ENCODE results near the gene UBE2L5.

Gene UBE2L5

DNA sequence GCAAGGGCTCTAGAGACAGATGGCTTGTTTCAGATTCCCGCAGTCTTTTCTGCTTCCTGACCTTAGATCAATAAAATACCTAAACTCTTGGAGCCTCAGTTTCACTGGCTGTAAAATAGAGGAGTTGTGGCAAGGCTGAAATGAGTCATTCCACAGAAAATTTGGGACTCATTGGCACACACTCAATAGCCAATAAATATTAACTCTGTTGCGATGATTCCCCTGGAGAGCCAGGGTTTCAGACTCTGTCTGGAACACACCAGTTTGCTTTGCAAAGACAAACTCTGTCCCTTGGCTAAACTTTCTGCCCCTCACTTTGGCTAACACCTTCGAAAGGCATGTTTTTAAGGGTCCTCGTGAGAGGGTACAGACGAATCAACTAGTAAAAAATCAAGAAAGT is 18.1 kb upstream of the UBE2L5 start:
- DNase-seq (ENCODE audit: low read depth in 2 of 2): no peak

DNA sequence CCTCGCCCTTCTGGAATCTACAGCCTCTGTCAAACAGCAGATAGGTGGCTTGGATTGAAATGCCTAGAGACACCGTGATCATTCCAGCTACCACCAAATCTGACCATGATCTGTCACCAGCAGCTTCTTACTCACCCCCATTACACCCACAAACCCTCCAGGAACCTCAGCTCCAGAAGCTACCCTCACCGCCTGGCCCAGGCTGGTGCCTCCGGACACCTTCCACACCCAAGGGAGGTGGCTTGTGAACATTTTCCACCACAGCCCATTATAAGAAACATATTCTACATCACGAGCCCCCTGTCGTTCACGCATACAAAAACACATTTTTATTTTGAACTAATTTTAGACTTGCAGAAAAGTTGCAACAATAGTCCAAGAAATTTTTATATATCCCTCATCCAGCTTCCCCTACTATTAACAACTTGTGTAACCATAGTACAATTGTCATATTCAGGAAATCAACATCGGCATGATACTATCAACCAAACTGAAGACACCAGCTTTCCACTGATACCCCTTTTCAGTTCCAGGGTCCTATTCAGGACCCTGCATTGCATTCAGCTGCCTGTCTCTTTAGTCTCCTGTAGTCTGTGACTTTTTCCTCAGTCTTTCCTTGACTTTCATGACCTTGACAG is 15.4 kb upstream of the UBE2L5 start:
- no peak for DNase-seq (ENCODE audit: low read depth in 2 of 2)

DNA sequence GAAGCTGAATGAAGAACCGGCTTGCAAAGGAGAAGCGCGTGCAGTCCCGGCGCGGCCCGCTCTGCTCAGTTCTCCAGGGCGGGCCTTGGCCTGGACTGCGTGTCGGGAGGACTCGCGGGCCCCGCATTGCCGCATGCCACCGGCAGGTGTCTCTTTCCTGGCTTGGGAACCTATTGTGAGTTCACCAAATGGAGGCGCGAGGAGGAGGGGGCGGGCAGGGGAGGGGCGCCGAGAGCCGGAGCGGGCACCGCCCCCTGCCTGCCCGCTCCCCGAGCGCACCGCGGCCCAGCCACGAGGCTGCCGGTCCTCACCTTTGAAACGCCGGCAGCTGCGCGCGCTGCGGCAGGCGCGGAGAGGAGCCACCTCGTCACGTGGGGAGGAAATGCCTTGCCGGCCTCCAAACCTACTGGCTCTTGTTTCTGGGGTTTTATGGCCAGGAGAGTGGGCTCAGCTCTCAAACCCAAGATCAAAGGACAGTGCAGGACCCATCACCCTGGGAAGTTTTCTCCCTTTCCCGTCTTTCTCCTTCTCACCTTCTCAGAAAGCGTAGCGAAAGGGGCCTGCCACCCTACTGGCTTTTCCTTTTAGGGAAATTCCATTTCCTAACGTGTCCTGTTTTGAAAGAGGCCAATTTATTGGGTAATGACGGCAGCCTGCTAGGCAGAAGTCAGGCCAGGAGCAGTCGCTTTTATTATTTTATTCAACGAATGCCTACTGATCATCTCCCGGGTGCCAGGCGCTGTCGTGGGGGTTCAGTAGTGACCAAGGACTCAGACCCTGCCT is 13.8 kb upstream of the UBE2L5 start:
- peak; percentile 78 to 85 for DNase-seq (ENCODE audit: low read depth in 2 of 2)

DNA sequence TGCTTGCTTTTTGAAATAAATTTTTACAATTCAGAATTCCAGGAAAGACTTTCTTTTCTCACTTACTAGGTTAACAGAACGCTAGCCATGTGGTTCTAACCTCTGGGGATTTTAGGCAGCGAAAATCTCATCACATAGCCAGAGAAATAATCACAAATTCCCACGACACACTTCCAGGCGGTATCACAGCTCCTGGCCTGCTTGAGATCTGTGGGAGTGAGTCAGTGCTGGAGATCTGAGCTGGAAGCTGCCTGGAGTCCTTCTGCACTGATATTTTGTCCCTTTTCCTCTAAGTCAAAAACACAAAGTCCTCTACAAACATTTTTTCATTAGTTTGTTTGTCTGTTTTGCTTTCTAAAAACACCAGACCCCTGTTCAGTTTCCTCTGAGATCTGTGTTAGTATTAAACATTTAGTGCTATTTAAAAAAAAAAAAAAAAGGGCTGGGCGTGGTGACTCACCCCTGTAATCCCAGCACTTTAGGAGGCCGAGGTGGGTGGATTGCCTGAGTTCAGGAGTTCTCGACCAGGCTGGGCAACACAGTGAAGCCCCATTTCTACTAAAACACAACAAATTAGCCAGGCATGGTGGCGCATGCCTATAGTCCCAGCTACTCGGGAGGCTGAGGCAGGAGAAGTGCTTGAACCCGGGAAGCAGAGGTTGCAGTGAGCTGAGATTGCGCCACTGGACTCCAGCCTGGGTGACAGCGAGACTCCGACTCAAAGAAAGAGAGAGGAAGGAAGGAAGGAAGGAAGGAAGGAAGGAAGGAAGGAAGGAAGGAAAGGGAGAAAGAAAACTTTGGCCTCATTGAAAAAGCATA is 12.2 kb upstream of the UBE2L5 start:
- no peak for DNase-seq (ENCODE audit: low read depth in 2 of 2)

DNA sequence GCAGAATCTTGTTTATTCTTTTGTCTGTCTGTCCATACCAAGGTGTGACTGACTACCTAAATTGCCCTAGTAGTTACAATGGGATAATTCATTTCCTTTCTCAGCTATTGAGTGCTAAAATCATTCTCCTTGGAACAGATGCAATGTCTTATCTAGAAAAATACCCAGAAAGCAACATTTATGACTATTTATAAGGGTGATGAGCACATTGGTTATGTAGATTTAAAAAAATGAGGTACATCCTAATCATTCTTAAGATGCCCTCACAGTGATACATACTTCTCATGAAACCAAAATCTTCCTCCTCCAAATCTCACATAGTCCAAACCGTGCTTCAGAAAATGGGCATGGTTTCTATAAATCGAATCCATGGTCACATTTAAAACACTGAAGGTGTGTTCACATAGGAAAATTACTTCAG is 11.6 kb upstream of the UBE2L5 start:
- no peak for DNase-seq (ENCODE audit: low read depth in 2 of 2)

DNA sequence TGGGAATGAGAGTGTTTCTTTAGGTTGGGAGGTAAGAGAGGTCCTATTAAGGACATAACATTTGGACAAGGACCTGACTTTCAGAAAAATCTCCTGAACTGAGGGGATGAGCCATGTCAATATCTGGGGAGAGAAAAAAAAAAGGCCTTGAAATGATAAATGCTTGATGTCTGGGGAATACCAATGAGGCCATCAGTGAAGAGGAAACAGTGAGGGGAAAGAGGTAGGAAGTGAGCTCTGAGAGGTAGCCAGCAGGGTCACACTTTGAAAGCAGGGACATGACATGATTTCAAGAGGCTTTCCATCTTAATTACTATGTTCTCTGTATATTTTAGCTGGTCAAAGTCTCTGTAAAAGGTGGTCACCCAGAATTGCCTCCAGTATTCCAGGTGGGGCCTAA is 9.9 kb upstream of the UBE2L5 start:
- no peak for DNase-seq (ENCODE audit: low read depth in 2 of 2)

DNA sequence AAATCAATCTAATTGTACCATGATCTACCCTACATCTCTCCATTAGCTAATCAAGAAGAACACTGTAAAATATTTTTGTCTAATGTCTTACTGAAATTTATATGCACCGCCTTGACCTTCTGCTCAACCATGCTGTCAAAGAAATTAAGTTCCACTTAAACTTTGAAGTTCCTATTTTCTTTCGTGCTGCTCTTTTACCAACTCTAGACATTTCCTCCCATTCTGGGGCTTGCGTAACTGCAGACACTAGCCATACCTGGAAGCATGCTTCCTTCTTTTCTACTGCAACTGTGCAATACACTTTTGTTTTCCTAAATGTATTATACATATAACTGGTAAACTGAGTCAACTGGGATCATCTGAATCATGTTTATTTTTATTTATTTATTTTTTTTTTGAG is 8.5 kb upstream of the UBE2L5 start:
- DNase-seq (ENCODE audit: low read depth in 2 of 2): no peak

DNA sequence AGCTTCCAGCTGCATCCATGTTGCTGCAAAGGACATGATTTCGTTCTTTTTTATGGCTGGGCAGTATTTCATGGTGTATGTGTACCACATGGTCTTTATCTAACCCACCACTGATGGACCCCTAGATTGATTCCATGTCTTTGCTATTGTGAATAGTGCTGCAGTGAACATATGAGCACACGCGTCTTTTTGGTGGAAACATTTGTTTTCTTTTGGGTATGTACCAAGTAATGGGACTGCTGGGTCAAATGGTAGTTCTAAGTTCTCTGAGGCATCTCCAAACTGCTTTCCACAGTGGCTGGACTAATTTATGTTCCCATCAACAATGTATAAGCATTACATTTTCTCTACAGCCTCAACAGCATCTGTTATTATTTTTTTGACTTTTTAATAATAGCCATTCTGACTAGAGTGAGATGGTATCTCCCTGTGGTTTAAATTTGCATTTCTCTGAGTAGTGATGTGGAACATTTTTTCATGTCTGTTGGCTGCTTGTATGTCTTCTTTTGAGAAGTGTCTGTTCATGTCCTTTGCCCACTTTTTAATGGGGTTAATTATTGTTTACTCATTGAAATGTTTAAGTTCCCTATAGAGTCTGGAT is 6.8 kb upstream of the UBE2L5 start:
- DNase-seq (ENCODE audit: low read depth in 2 of 2): no peak

DNA sequence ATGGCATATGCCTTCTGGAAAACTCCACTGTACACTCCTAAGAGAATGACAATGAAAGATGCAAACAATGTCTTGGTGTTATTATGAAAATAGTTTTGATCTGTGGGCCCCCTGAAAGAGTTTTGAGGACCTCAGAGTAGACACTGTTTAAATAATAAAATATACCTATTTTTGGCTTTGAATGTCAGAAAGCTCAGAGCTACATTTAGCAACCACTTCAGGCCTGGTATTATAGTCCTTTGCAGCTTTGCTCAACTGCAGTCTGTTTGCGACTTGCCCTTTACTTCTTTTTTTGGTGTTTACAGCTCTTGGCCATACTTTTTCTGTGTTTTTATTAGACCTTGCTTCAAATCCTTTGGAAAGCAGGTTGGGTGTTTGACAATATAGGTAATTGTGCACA is 5.8 kb upstream of the UBE2L5 start:
- no peak for DNase-seq (ENCODE audit: low read depth in 2 of 2)

DNA sequence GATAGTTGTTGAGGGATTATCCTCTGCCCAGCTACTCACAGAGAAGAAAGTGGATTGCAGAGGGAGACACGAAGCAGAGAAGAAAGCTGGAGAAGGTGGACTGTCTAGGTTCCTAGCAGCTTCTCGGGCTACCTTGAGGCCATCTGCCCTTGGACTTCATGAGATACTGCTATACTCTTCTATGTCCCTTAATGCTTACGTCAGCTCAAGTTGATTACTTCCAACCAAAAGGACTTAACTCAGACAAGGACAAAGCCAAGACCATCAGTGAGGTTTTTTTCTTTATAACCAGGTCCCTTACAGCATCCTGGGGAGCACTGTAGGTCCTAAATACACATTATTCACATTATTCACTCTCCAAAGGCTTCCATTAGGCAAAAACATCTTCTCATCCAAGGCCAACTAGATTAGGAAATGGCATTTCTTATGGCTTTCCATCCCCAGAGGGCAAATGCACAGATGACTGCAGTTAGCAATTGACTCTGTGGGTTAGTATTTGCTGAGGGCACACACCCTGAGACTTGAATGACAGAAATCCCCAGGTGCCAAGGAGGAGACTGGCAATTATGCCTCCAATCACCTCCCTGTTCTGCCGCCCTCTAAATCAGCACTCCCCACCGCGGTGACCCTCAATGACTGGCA is 4.1 kb upstream of the UBE2L5 start:
- DNase-seq (ENCODE audit: low read depth in 2 of 2): no peak

DNA sequence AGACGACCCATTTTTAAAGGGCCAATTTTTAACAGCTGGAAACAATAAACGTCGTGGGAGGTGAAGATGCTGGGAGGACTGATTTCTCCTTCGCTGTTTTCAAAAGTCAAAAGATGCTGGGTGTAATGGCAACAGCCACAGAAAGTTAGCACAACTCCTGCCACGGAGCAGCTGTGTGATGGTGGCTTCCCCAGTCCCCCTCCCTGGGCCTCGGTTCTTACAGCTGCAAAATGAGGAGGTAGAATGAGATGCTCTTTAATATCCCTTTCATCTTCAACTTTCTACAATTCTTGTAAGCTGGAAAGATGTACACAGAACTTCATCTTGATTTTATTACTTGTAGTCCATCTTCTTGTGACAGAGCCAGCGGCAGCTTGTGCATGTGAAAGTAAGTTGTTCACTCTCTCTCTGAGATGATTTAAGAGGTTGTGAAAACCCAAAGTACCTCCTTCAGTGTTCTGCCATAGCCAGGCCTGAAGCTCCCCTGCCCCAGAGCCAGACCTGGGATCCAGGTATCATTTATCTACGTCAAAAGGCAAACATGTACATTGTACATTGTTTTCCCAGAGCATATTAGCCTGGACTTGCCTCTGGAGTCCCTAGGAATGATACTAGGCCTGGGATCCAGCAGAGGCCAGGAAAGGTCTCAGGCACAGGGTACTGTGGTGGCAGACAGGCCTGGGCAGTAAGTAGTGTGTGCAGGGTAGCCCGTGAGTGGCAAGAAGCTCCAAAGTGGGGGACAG is 3.4 kb upstream of the UBE2L5 start:
- no peak for DNase-seq (ENCODE audit: low read depth in 2 of 2)

DNA sequence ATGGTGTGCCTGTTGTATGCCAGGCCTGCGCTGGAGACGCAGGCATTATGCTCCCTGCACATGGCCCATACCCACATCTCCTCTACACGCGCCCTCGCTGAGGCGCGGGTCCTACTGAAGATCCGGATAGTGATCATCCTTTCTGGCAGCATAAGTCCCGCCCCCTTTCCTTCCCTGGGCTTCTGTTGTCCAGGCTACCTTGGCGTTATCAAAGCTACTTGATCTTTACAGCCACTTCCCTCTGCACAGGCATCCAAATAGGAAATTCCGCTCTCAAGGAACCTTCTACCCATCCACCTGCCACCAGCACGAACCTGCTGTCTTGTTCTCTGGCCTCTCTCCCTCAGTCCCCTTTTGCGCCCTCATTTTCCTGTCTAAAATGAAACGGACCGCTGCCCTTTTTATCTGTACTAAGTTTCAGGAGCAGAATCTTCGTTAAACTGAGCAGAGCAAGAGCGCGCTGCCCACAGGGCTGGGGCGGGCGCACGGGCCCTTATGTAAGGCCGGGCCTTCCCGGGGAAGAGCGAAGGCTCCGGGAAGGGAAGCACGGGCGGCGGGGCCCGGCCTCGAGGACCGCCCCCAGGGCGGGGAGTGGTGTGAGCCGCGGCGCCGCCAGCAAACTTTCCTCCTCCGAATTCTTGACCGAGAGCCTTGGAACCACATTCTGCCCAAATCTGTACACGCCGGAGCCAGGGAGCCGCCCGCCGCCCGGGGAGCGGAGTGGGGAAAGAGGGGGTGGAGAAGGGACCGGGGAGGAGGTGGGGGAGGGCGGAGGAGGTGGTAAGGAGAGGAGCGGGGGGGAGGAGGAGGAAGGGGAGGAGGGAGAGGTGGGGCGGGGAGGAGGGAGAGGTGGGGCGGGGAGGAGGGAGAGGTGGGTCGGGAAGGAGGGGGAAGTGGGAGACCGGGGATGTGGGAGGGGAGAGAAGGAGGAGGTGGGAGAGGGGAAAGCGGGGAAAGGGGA is 920 bp upstream of the UBE2L5 start:
- DNase-seq (ENCODE audit: low read depth in 2 of 2): no peak

DNA sequence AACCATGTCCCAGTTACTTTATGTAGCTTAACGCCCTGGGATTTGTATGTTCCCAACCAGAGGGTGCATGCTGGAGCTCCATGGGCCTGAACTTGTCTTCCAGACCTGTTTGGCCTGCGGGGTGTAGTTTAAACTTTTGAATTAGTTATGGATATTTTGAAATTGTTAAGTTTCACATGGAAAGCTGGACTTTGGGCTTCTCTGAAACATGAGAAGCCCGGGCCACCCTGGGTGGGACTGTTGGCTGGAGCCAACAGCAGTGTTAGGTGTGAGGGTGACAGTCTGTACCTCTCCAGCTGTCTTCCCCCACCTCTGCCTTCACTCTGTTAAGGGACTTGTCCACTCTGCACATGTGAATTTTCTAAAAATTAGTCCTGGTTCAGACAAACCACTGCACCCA is 1.6 kb downstream of the UBE2L5 start:
- no peak for DNase-seq (ENCODE audit: low read depth in 2 of 2)

DNA sequence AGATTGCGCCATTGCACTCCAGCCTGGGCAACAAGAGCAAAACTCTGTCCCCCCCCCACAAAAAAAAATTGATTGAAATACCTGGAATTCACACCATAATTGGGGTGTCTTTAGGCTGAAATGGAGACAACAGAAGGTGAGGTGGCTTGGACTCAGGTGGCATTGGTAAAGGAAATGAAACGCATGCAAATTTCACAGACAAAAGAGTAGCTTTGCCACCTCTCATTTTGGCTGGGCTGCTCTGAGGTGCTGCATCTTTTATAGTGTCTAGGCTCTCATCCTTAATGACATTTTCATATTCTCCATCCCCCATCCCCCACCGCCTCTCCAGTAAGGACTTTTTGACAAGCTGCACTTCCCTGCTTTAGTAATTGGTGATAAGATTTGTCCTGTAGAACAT is 6.9 kb downstream of the UBE2L5 start:
- DNase-seq (ENCODE audit: low read depth in 2 of 2): no peak

DNA sequence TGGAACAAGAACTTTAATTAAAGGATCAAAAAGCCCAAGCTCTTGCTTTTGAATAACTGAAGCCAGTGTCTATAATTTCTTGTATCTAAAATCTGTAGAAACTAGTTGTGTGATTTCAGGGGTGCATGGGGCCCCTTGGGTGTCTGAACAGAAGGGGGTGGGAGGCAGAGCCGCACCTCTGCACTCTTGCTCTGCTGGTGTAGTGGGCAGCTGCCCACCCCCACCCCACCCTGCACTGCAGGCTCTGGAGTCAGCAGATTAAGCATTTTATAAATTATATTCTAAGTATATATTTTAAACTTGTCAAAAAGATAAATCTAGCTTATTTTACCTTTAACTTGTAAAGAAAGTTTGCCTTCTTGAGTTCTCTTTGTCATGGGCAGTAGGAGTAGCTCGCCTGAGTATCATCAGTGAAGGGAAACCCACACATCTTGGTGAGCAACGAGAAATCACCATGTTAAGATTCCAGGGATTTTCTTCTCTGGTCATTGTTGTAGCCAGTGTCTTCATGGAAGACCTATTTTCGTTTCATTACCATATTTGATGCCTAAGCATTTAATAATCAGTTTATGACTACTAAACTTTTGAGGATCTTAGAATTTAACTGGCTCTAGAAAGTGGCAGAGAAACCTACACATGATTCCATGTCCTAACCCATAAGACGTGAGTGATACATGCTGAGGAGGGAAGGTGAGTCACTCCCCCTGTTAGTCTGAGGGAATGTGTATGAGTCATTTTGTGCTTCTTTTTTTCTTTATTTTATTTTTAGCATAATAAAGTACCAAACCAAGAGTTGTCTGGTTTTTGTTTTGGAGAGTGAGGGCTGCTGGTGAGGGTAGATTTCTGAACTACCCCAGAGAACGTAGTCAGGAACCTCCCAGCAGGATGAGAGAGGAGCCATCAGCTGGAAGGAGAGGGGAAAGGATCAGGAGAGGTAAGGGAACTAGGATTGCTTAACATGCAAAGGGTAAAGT is 7.7 kb downstream of the UBE2L5 start:
- no peak for DNase-seq (ENCODE audit: low read depth in 2 of 2)

DNA sequence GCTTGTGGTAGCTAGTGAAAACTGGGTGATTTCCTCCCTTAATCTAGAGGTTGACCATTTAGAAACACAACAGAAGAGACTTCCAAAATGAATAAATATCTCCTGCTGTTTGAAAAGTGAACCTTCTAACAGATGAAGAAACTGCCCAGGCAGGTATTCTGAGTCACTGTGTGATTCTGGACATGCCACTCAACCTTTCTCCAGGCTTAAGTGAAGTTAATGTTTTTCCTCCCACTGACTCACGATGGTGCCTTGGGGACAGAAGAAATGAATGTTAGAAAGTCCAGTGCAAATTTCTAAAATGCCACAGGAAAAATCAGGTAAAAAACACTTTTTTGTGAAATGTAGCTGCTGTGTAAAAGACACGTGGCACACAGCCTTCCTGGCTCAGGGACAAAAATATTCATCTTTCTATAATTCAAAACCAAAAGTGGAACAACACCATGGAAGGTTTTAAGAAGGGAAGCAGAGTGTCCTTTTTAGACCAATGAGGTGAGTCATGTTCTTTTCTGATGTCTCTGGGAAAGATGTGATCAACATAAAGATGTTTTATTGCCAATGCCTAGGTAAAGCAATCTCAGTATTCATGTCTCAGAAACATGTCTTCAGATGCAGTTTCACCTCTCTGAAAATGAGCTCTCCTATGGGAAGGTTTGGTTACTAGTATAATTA is 9.1 kb downstream of the UBE2L5 start:
- DNase-seq (ENCODE audit: low read depth in 2 of 2): no peak

DNA sequence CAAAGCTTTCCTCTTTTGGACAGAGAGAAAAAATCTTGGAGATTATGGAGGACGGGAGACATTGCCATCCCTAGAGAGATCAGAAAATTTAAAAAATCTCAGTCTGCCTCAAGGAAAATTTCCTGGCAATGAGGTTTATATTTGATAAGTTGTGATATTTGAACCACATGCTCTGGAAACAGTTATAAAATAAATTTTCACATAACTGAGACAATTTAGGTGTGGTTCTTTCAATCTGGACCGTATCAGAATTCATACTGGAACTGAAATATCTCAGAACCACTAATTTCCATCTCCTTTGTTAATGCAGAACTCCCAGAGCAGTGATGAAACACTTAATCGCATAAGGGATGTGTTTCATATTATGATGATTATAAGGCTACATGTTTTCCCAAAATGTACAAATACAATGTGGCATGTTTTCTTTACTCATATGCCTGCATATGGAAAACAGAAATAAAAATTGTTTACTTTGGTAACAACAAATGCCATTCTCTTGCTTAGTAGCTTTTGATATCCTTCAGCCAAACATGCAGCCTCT is 13.7 kb downstream of the UBE2L5 start:
- DNase-seq (ENCODE audit: low read depth in 2 of 2): no peak

DNA sequence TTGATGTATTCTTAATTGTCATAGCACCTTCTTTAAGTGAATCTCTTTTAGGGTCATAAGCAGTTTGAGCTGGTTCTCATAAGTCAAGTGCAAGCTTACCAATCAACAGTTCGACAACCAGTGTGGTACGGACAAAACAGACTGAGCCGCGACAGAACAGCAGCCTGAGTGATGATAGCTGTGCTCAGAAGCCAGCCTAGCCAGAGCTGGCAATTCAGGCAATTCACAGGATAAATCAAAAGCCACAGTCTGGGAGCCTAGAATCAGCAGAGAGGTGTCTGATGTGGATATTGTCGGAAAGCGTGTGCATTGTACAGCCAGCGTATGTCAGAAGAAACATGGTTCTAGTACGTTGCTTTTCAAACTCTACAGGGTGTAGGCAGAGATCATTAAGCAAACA is 14.9 kb downstream of the UBE2L5 start:
- no peak for DNase-seq (ENCODE audit: low read depth in 2 of 2)
